Measurements from ENCODE around the gene RHBDL1. TPM values are rescaled to one million over a fixed set of nuclear protein-coding genes. Genes with fewer than 3 reads are reported as not detected.

The RHBDL1 gene
- total and polyA plus RNA-seq, 2 of the 8 experiments (the other 6 are each of a cell fraction or from before 2014, with no cell fraction given) = 4.0 to 8.1 TPM

GRCh38 chr16:725041-725376 lies 49.5 kb downstream of the RHBDL1 start (continued):
- TF ChIP-seq CHD7 (IDR thresholded peaks at IDR 0.05; ENCODE audit: insufficient replicate concordance, low read length) (no peak), TCF12 (IDR thresholded peaks at IDR 0.05; ENCODE audit: low read depth, low read length) (no peak), POU5F1 (IDR thresholded peaks at IDR 0.05; ENCODE audit: low read depth, low read length) (no peak), TEAD4 (IDR thresholded peaks at IDR 0.05; ENCODE audit: low read depth, low read length) (no peak), SP2 (IDR thresholded peaks at IDR 0.05; ENCODE audit: low read length) (no peak), CHD2 (IDR thresholded peaks at IDR 0.05; ENCODE audit: low read length) (no peak), CBX5 (IDR thresholded peaks at IDR 0.05; ENCODE audit: low read depth, low read length) (no peak), JUN (IDR thresholded peaks at IDR 0.05; ENCODE audit: low read depth, low read length) (no peak), SUZ12 (IDR thresholded peaks at IDR 0.05; ENCODE audit: low read length) (no peak), EZH2 (IDR thresholded peaks at IDR 0.05; ENCODE audit: low read depth, low read length, severe bottlenecking) (no peak), YY1 (IDR thresholded peaks at IDR 0.05; ENCODE audit: low read depth, low read length) (no peak)
